CD8-positive, alpha-beta memory T cell (primary cell): ENCODE results near the gene MAGEB10. TPM values are rescaled to one million over a fixed set of nuclear protein-coding genes. Genes with fewer than 3 reads are reported as not detected.
A peak's percentile ranks its signal among the peaks of the same experiment; 100 is the strongest.
"Not testable (repeated sequence)": the region's sequence is repeated elsewhere in the genome, so short reads cannot be mapped to it uniquely, and the experiment has no call there.

Source experiments
- CTCF ChIA-PET: fragments of 350-600 bp; sonication (Branson Sonifier 250); formaldehyde crosslinking; loops from one replicate; lab custom pipeline; 2021; ENCODE audit warnings: antibody characterized with exemption; lab: Charles Lee
- POLR2A ChIA-PET: fragments of 350-600 bp; sonication (Branson Sonifier 250); formaldehyde crosslinking; loops from one replicate; lab custom pipeline; 2021; ENCODE audit warnings: antibody characterized with exemption; lab: Charles Lee
- DNase-seq, 5 donors: peaks; one replicate each; pipeline versions ENCODE4 v3.0.0 to v3.0.0-alpha.2; 2020 to 2022; ENCODE audit warnings: mixed read lengths in 1 of 5
- H3K27ac ChIP-seq: one replicate; pipeline ENCODE4 v1.7.0; 2013; ENCODE audit warnings: low read depth, mild to moderate bottlenecking, low read length, moderate library complexity
- H3K27me3 ChIP-seq: 2 replicates; pipeline ENCODE4 v1.7.0; 2013; ENCODE audit warnings: low read length, mild to moderate bottlenecking; ENCODE audit not compliant: insufficient read depth, poor library complexity, severe bottlenecking
- H3K36me3 ChIP-seq: 2 replicates; pipeline ENCODE4 v1.7.0; 2013; ENCODE audit warnings: mild to moderate bottlenecking, low read length, moderate library complexity; ENCODE audit not compliant: insufficient read depth
- H3K4me1 ChIP-seq: 2 replicates; pipeline ENCODE4 v1.7.0; 2013; ENCODE audit warnings: mild to moderate bottlenecking, low read length, moderate library complexity; ENCODE audit not compliant: insufficient read depth
- H3K4me3 ChIP-seq: 2 replicates; pipeline ENCODE4 v1.7.0; 2013; ENCODE audit warnings: mild to moderate bottlenecking, low read length
- H3K9me3 ChIP-seq: 2 replicates; pipeline ENCODE4 v1.7.0; 2013; ENCODE audit warnings: mild to moderate bottlenecking, low read length
- H3K27ac Mint-ChIP-seq, 8 donors: one replicate each; pipeline ENCODE4 v1.8.0; 2020 to 2021; ENCODE audit warnings: mixed read lengths in 8 of 8, mild to moderate bottlenecking in 6 of 8, inconsistent platforms in 3 of 8, moderate library complexity in 3 of 8
- H3K27me3 Mint-ChIP-seq, 2 donors: one replicate each; pipeline ENCODE4 v1.8.0; 2020 to 2021; ENCODE audit warnings: mixed read lengths in 2 of 2, mild to moderate bottlenecking in 1 of 2, moderate library complexity in 1 of 2
- H3K36me3 Mint-ChIP-seq, 3 donors: one replicate each; pipeline ENCODE4 v1.8.0; 2020 to 2021; ENCODE audit warnings: mixed read lengths in 3 of 3, inconsistent platforms in 1 of 3, mild to moderate bottlenecking in 1 of 3
- H3K4me1 Mint-ChIP-seq, 3 donors: one replicate each; pipeline ENCODE4 v1.8.0; 2020 to 2021; ENCODE audit warnings: mixed read lengths in 3 of 3, inconsistent platforms in 1 of 3, mild to moderate bottlenecking in 1 of 3
- H3K4me3 Mint-ChIP-seq, 7 donors: one replicate each; pipeline ENCODE4 v1.8.0; 2020 to 2021; ENCODE audit warnings: mixed read lengths in 7 of 7, mild to moderate bottlenecking in 6 of 7, moderate library complexity in 4 of 7, inconsistent platforms in 2 of 7
- H3K9me3 Mint-ChIP-seq, 5 donors: one replicate each; pipeline ENCODE4 v1.8.0; 2020 to 2022; ENCODE audit warnings: mixed read lengths in 5 of 5, mild to moderate bottlenecking in 3 of 5, moderate library complexity in 2 of 5, inconsistent platforms in 1 of 5
- polyA plus RNA-seq: library from polyadenylated mRNA; unstranded; fragments of 300-500 nt; fragmentation: Illumina TruSeq; gene quantifications from one replicate; pipeline ENCODE4 v1.2.3, GENCODE V29; 2021
- total RNA-seq, 2 experiments: library from RNA; stranded (reverse); gene quantifications; one replicate each; pipeline ENCODE4 v1.2.3, GENCODE V29; 2021

The MAGEB10 gene, protein sequence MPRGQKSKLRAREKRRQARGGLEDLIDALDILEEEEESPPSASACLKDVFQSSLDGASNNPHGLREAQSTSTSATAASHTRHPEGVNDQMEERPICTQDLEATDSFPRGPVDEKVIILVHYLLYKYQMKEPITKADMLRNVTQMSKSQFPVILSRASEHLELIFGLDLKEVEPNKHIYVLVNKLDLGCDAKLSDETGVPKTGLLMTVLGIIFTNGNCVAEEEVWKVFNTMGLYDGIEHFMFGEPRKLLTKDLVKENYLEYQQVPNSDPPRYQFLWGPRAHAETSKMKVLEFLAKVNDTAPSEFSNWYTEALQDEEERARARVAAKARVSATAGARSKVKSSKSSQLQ
- total RNA-seq (not detected), polyA plus RNA-seq (not detected)

DNA sequence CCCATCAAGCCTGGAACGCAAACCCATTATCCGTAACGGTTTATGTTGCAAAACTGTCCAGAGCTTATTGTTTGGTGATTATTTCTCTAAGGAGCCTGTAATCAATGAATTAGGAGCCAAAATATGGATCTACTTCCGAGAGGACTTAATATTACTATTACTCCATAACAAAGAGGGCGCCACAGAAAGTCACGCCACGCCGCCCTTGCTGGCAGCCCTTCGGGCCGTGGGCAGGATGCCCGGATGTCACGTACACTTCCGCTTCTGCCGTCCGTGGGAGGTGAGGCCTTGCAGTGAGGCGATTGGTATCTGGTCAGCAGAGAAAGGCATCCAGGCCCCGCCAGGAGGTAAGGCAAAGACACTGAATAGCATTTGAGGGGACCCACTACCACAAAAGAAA, at the start of gene MAGEB10:
TSS of gene MAGEB10 (plus strand) at position 301 of the 400 bp plus-strand sequence. CDS start 13,317 bp downstream, outside the sequence.
- Mint-ChIP-seq H3K27ac (peak within 1 kb of the TSS in 1 of 8 donors; percentile 24), H3K4me3 (no peak within 1 kb of the TSS), H3K27me3 (peaks cover 0 to 2% of the 10 kb centered on the region in 2 donors), H3K9me3 (no peaks in the 10 kb centered on the region), H3K36me3 (no peaks in the 10 kb centered on the region), H3K4me1 (no peaks in the 10 kb centered on the region)
- no peak for DNase-seq
- ChIA-PET CTCF (no interaction called here), POLR2A (no interaction called here)
- no peaks in the 10 kb centered on the region for H3K4me1 ChIP-seq
- H3K27ac ChIP-seq: no peak within 1 kb of the TSS
- no peaks in the 10 kb centered on the region for H3K9me3 ChIP-seq
- H3K36me3 ChIP-seq: no peaks in the 10 kb centered on the region
- no peak within 1 kb of the TSS for H3K4me3 ChIP-seq
- H3K27me3 ChIP-seq: no peaks in the 10 kb centered on the region

DNA sequence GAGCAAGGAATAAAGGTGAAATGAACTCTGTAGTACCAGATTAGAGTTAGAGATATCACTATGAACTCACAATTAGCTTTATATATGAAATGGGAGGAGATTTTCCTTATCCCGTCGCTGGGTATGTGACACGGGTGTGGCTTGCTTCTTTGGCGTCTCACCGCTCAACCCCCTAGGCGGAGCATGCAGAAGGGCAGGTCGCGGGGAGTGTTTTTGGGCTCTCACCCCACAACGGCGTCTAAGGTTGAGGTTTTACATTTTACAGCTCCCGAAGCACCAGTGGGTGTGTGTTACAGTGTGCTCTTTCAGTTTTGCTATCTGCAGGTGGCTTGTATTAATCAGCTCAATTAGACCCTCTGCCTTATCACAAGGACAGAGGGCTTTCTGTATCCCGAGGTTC, 42.1 kb upstream of the MAGEB10 start:
- peaks cover 0 to 11% (median under 1%) of the 10 kb centered on the region in 5 donors for H3K9me3 Mint-ChIP-seq
- Histone ChIP-seq H3K4me1 (no peaks in the 10 kb centered on the region), H3K4me3 (no peak overlapping the region), H3K27me3 (no peaks in the 10 kb centered on the region), H3K9me3 (no peaks in the 10 kb centered on the region), H3K36me3 (no peaks in the 10 kb centered on the region), H3K27ac (no peak overlapping the region)
- ChIA-PET POLR2A (no interaction called here), CTCF (no interaction called here)
- H3K4me1 Mint-ChIP-seq: no peaks in the 10 kb centered on the region
- H3K27me3 Mint-ChIP-seq: no peaks in the 10 kb centered on the region
- no peaks in the 10 kb centered on the region for H3K36me3 Mint-ChIP-seq
- no peak overlapping the region for H3K27ac Mint-ChIP-seq
- no peak for DNase-seq
- H3K4me3 Mint-ChIP-seq: no peak overlapping the region

DNA sequence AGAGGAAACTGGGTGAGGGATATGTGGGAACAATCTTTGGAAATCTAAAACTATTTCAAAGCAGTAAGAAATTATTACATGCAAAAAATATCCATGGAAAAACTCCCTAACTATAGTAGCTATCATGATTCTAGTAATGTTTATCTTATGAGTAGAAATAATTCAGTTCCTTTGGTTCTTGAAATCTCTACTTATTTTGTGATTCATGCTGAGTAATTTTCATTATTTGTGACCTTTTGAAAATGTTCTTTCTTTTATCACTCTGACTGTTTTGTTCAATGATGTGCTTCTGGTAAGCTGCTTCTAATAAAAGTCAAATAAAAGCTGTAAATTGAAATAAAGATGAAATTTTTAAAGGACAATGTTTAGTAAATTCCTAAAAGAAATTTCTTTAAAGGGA, 40.4 kb upstream of the MAGEB10 start:
- no peaks in the 10 kb centered on the region for H3K27me3 ChIP-seq
- peaks cover 0 to 13% (median 0%) of the 10 kb centered on the region in 5 donors for H3K9me3 Mint-ChIP-seq
- H3K27ac ChIP-seq: no peak overlapping the region
- no peaks in the 10 kb centered on the region for H3K36me3 ChIP-seq
- H3K4me3 Mint-ChIP-seq: no peak overlapping the region
- H3K4me1 Mint-ChIP-seq: no peaks in the 10 kb centered on the region
- ChIA-PET CTCF (no interaction called here), POLR2A (no interaction called here)
- no peaks in the 10 kb centered on the region for H3K4me1 ChIP-seq
- DNase-seq: no peak
- H3K36me3 Mint-ChIP-seq: no peaks in the 10 kb centered on the region
- H3K4me3 ChIP-seq: no peak overlapping the region
- no peak overlapping the region for H3K27ac Mint-ChIP-seq
- H3K27me3 Mint-ChIP-seq: no peaks in the 10 kb centered on the region
- no peaks in the 10 kb centered on the region for H3K9me3 ChIP-seq

DNA sequence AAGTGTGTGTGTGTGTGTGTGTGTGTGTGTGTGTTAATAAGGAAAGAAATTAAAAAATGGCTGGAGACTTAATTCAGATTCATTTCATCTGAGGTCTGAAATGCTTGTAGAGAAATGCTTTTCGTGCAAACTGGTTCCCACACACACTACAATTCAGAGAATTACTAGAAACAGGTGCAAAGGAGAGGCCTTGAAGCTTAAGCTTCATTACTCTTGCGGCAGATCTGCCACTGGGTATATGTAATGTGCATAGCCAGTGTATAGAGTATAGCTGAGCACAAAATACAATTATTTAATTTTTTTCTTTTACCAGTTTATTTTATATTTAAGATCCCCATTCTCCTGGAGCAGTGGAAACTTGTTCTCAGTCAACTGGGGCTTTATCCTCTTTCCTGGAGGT, 31.8 kb upstream of the MAGEB10 start:
- ChIA-PET POLR2A (no interaction called here), CTCF (no interaction called here)
- Histone ChIP-seq H3K9me3 (no peaks in the 10 kb centered on the region), H3K4me3 (no peak overlapping the region), H3K27ac (no peak overlapping the region), H3K36me3 (no peaks in the 10 kb centered on the region), H3K27me3 (no peaks in the 10 kb centered on the region), H3K4me1 (no peaks in the 10 kb centered on the region)
- Mint-ChIP-seq H3K9me3 (peaks cover 0 to 7% (median 6%) of the 10 kb centered on the region in 5 donors), H3K4me1 (no peaks in the 10 kb centered on the region), H3K4me3 (no peak overlapping the region), H3K27ac (no peak overlapping the region), H3K27me3 (no peaks in the 10 kb centered on the region), H3K36me3 (no peaks in the 10 kb centered on the region)
- no peak for DNase-seq

DNA sequence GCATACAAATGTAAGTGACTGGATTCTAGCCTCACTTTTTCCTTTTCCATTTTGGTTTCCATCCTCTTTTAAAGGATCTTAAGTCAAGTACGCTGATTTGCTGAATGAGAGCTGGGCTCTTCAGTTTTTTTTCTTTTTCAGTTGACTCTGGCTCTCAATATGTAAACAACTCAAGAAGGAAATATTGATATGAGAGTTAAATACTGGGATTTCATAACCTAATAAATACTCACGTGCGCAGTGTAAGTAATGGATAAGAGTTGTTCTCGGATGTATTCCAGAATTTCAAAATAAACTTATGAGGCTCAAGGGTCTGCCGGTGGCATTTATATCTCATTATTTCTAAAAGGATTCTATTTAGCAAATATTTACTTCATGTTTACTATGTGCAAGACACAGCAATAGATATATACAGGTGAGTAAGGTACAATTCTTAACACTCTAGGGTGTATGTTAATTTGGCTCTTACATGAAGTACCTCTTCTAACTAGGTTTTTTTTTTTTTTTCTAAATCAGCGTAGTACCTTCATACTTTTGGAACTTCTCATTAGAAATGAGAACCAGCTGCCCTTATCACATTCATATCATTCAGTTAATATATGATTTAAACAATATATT, 11.0 kb upstream of the MAGEB10 start:
- H3K4me3 ChIP-seq: no peak overlapping the region
- POLR2A ChIA-PET: no interaction called here
- no peaks in the 10 kb centered on the region for H3K4me1 ChIP-seq
- no peak overlapping the region for H3K27ac ChIP-seq
- no peaks in the 10 kb centered on the region for H3K9me3 ChIP-seq
- Mint-ChIP-seq H3K36me3 (no peaks in the 10 kb centered on the region), H3K4me1 (no peaks in the 10 kb centered on the region), H3K9me3 (peaks cover 0 to 11% (median 0%) of the 10 kb centered on the region in 5 donors), H3K27me3 (peaks cover 0 to 1% of the 10 kb centered on the region in 2 donors), H3K27ac (no peak overlapping the region), H3K4me3 (no peak overlapping the region)
- CTCF ChIA-PET: no interaction called here
- no peaks in the 10 kb centered on the region for H3K36me3 ChIP-seq
- no peak for DNase-seq
- no peaks in the 10 kb centered on the region for H3K27me3 ChIP-seq

DNA sequence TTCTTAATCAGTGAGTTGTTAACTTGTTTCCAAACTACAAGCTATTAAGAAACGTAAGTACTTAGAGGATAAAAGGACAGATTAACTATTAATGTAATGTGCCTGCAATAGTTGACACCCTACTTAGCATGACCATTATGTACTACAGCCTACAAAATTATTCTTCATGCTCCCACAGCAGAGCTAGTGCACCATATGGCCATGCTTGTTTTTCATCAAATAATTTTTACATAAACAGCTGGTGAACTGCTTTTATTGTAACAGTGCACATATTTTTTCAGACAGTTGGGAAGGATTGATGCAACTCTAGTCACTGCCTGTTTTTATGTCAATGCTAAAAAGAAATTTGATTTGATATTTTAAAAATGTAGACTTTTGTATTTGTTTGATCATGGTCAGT, 10.2 kb upstream of the MAGEB10 start:
- H3K4me3 ChIP-seq: no peak overlapping the region
- H3K4me3 Mint-ChIP-seq: no peak overlapping the region
- no peak overlapping the region for H3K27ac ChIP-seq
- peaks cover 0 to 11% (median 2%) of the 10 kb centered on the region in 5 donors for H3K9me3 Mint-ChIP-seq
- H3K27me3 Mint-ChIP-seq: peaks cover 0 to 1% of the 10 kb centered on the region in 2 donors
- H3K27ac Mint-ChIP-seq: no peak overlapping the region
- H3K36me3 Mint-ChIP-seq: no peaks in the 10 kb centered on the region
- H3K36me3 ChIP-seq: no peaks in the 10 kb centered on the region
- no peaks in the 10 kb centered on the region for H3K4me1 Mint-ChIP-seq
- ChIA-PET CTCF (no interaction called here), POLR2A (no interaction called here)
- no peaks in the 10 kb centered on the region for H3K9me3 ChIP-seq
- H3K4me1 ChIP-seq: no peaks in the 10 kb centered on the region
- DNase-seq: no peak
- no peaks in the 10 kb centered on the region for H3K27me3 ChIP-seq

DNA sequence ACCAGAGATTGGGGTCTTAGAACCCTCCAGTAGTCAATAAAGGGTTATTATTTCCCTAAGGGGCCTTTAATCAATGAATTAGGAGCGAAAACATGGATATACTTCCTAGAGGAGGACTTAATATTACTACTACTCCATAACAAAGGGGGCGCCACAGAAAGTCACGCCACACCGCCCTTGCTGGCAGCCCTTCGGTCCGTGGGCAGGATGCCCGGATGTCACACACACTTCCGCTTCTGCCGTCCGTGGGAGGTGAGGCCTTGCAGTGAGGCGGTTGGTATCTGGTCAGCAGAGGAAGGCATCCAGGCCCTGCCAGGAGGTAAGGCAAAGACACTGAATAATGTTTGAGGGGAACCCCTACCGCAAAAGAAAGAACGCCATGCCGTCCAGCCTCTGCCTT, 436 bp downstream of the MAGEB10 start:
- Mint-ChIP-seq H3K4me1 (no peaks in the 10 kb centered on the region), H3K36me3 (no peaks in the 10 kb centered on the region), H3K4me3 (no peak overlapping the region), H3K9me3 (no peaks in the 10 kb centered on the region), H3K27ac (no peak overlapping the region), H3K27me3 (peaks cover 0 to 2% of the 10 kb centered on the region in 2 donors)
- Histone ChIP-seq H3K36me3 (no peaks in the 10 kb centered on the region), H3K4me1 (no peaks in the 10 kb centered on the region), H3K27me3 (no peaks in the 10 kb centered on the region), H3K4me3 (no peak overlapping the region), H3K9me3 (no peaks in the 10 kb centered on the region), H3K27ac (no peak overlapping the region)
- ChIA-PET POLR2A (no interaction called here), CTCF (no interaction called here)
- DNase-seq: no peak

DNA sequence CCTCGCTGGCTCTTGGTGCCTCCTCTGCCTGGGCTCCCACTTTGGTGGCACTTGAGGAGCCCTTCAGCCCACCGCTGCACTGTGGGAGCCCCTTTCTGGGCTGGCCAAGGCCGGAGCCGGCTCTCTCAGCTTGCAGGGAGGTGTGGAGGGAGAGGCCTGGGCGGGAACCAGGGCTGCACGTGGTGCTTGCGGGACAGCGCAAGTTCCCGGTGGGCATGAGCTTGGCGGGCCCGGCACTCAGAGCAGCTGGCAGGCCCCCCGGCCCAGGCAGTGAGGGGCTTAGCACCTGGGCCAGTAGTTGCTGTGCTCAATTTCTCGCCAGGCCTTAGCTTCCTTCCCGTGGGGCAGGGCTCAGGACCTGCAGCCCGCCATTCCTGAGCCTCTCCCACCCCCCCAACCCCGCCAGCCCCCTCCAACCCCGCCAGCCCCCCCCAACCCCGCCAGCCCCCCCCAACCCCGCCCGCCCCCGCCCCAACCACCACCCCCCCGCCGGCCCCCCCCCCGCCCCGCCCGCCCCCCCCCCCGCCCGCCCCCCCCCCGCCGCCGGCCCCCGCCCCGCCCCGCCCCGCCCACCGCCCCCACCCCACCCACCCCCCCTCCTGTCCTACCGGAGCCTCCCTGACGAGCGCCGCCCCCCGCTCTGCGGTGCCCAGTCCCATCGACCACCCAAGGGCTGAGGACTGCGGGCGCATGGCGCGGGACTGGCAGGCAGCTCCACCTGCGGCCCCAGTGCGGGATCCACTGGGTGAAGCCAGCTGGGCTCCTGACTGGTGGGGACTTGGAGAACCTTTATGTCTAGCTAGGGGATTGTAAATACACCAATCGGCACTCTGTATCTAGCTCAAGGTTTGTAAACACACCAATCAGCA, 1.4 kb downstream of the MAGEB10 start:
- POLR2A ChIA-PET, H3K9me3 Mint-ChIP-seq, H3K36me3 Mint-ChIP-seq, H3K4me1 ChIP-seq, H3K4me1 Mint-ChIP-seq, H3K4me3 Mint-ChIP-seq, H3K4me3 ChIP-seq, CTCF ChIA-PET, H3K27ac ChIP-seq, H3K36me3 ChIP-seq, H3K27me3 ChIP-seq, H3K27me3 Mint-ChIP-seq, H3K27ac Mint-ChIP-seq, DNase-seq, H3K9me3 ChIP-seq: not testable (repeated sequence)
